ENCODE measurements around the gene NCOA7. TPM values are rescaled to one million over a fixed set of nuclear protein-coding genes. Genes with fewer than 3 reads are reported as not detected.
A peak's percentile ranks its signal among the peaks of the same experiment; 100 is the strongest.

NCOA7 gene
- total and polyA plus RNA-seq, 9 of the 15 experiments (the other 6 are each of a cell fraction or from before 2014, with no cell fraction given): 5.8 to 14.6 (median 9.3) TPM

DNA sequence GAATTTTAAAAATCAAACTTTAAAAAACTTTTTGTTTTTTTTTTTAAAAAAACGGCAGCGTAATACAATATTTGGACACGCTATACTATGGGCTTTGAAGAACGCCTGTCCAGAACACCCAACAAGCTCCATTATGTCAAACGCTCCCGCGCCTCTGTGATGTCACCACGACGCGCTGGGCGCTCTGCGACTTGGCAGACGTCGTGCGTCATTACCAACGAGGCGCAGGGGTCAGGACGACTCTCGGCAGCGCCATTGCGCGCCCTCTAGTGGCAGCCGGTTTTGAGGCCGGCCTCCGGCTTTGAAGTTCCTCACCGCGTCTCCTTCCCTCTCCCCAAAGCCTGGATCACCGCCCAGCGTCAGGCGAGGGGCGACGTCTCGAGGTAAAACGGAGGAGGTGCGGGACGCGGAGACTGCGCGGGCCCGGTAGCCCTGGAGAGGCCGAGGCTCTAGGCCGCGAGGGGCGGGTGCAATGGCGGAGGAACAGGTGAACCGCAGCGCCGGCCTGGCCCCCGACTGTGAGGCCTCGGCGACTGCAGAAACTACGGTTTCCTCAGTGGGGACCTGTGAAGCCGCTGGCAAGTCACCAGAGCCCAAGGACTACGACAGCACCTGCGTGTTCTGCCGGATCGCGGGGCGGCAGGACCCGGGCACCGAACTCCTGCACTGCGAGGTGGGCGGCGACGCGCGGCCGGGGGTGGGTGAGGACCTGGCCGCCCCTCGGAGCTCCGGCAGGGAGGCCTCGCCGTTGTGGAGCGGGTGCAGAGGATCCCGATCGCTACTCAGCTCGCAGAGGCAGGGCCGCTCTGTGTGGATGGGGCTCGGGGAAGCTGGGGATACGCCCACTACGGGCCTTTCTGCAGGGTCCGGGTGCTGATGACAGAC, 166.0 kb downstream of the NCOA7 start, which contains the start of gene HINT3 (continued):
- TF ChIP-seq, protein P1, sequence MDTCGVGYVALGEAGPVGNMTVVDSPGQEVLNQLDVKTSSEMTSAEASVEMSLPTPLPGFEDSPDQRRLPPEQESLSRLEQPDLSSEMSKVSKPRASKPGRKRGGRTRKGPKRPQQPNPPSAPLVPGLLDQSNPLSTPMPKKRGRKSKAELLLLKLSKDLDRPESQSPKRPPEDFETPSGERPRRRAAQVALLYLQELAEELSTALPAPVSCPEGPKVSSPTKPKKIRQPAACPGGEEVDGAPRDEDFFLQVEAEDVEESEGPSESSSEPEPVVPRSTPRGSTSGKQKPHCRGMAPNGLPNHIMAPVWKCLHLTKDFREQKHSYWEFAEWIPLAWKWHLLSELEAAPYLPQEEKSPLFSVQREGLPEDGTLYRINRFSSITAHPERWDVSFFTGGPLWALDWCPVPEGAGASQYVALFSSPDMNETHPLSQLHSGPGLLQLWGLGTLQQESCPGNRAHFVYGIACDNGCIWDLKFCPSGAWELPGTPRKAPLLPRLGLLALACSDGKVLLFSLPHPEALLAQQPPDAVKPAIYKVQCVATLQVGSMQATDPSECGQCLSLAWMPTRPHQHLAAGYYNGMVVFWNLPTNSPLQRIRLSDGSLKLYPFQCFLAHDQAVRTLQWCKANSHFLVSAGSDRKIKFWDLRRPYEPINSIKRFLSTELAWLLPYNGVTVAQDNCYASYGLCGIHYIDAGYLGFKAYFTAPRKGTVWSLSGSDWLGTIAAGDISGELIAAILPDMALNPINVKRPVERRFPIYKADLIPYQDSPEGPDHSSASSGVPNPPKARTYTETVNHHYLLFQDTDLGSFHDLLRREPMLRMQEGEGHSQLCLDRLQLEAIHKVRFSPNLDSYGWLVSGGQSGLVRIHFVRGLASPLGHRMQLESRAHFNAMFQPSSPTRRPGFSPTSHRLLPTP (IDR thresholded peaks at IDR 0.05; ENCODE audit: borderline replicate concordance, extremely low read depth, insufficient read length): no peak
- peak; percentile 82 for TF ChIP-seq ZNF263 (CRISPR knock-in tag; IDR thresholded peaks at IDR 0.05; ENCODE audit: borderline replicate concordance)
- TF ChIP-seq GTF2A2 (tag; IDR thresholded peaks at IDR 0.05): no peak
- peak in 1 of 2 experiments; percentile 89; a peak in 2 of 4 replicates for TF ChIP-seq NONO (IDR thresholded peaks at IDR 0.05; ENCODE audit: low read depth in 2 of 2, low read length in 1 of 2)
- no peak for TF ChIP-seq ZSCAN29 (IDR thresholded peaks at IDR 0.05)
- TF ChIP-seq SMARCE1 (IDR thresholded peaks at IDR 0.05): no peak
- TF ChIP-seq RHOXF2B (CRISPR knock-in tag; conservative IDR thresholded peaks at IDR 0.05): no peak
- peak; percentile 50; the same call in 1 of the 2 replicates for TF ChIP-seq ZKSCAN8 (CRISPR knock-in tag; IDR thresholded peaks at IDR 0.05)
- TF ChIP-seq MEF2A (IDR thresholded peaks at IDR 0.05; ENCODE audit: control insufficient read depth, low read depth, low read length): 0 out of 2 replicates have a peak, but pooled peaks have one; percentile 2
- TF ChIP-seq ZNF717 (CRISPR knock-in tag; IDR thresholded peaks at IDR 0.05): no peak
- TF ChIP-seq, protein P2, sequence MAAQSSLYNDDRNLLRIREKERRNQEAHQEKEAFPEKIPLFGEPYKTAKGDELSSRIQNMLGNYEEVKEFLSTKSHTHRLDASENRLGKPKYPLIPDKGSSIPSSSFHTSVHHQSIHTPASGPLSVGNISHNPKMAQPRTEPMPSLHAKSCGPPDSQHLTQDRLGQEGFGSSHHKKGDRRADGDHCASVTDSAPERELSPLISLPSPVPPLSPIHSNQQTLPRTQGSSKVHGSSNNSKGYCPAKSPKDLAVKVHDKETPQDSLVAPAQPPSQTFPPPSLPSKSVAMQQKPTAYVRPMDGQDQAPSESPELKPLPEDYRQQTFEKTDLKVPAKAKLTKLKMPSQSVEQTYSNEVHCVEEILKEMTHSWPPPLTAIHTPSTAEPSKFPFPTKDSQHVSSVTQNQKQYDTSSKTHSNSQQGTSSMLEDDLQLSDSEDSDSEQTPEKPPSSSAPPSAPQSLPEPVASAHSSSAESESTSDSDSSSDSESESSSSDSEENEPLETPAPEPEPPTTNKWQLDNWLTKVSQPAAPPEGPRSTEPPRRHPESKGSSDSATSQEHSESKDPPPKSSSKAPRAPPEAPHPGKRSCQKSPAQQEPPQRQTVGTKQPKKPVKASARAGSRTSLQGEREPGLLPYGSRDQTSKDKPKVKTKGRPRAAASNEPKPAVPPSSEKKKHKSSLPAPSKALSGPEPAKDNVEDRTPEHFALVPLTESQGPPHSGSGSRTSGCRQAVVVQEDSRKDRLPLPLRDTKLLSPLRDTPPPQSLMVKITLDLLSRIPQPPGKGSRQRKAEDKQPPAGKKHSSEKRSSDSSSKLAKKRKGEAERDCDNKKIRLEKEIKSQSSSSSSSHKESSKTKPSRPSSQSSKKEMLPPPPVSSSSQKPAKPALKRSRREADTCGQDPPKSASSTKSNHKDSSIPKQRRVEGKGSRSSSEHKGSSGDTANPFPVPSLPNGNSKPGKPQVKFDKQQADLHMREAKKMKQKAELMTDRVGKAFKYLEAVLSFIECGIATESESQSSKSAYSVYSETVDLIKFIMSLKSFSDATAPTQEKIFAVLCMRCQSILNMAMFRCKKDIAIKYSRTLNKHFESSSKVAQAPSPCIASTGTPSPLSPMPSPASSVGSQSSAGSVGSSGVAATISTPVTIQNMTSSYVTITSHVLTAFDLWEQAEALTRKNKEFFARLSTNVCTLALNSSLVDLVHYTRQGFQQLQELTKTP (IDR thresholded peaks at IDR 0.05; ENCODE audit: low read depth in 1 of 2, partially characterized antibody in 2 of 2): peak in 1 of 2 experiments; percentile 31
- TF ChIP-seq ZBTB8A (IDR thresholded peaks at IDR 0.05; ENCODE audit: partially characterized antibody): no peak
- no peak; the same call in 1 of the 2 replicates for TF ChIP-seq ZBTB9 (CRISPR knock-in tag; IDR thresholded peaks at IDR 0.05)
- no peak for TF ChIP-seq LARP7 (IDR thresholded peaks at IDR 0.05)
- no peak for TF ChIP-seq OTX1 (CRISPR knock-in tag; IDR thresholded peaks at IDR 0.05)
- TF ChIP-seq PHB2 (IDR thresholded peaks at IDR 0.05; ENCODE audit: low read depth): no peak
- no peak for TF ChIP-seq RBM14 (IDR thresholded peaks at IDR 0.05; ENCODE audit: borderline replicate concordance, insufficient read depth, low read depth, low read length)
- no peak for TF ChIP-seq NR2F6 (CRISPR knock-in tag; IDR thresholded peaks at IDR 0.05)
- TF ChIP-seq ZNF57 (CRISPR knock-in tag; IDR thresholded peaks at IDR 0.05): no peak
- no peak for TF ChIP-seq ZNF707 (CRISPR knock-in tag; conservative IDR thresholded peaks at IDR 0.05)
- no peak for TF ChIP-seq MCM3 (IDR thresholded peaks at IDR 0.05)
